Skin of body (tissue), 2 donors: ENCODE results near the gene TES. TPM values are rescaled to one million over a fixed set of nuclear protein-coding genes. Genes with fewer than 3 reads are reported as not detected.
"Not testable (repeated sequence)": the region's sequence is repeated elsewhere in the genome, so short reads cannot be mapped to it uniquely, and the experiment has no call there.

Experiments
- DNase-seq: peaks from one replicate; lab custom pipeline; 2025; lab: John Stamatoyannopoulos, UW
- total RNA-seq: library from RNA; depleted of rRNA; stranded (reverse); fragments of >200 nt; gene quantifications from one replicate; pipeline ENCODE4 v1.2.3, GENCODE V29; 2014

TES gene
- total RNA-seq, 1 donor from 2014 or later = 52.0 TPM

- DNase-seq = no peak
Measured at GRCh38 chr7:116242178-116242577, 31.8 kb downstream of the TES start.

- no peak for DNase-seq
Measured at GRCh38 chr7:116242759-116243158, 32.4 kb downstream of the TES start.

GRCh38 chr7:116244803-116245202, 34.5 kb downstream of the TES start:
- DNase-seq = not testable (repeated sequence)

- DNase-seq = no peak
Measured at GRCh38 chr7:116246357-116246756, 36.0 kb downstream of the TES start.

GRCh38 chr7:116249969-116250553, 39.7 kb downstream of the TES start:
- no peak for DNase-seq

GRCh38 chr7:116251675-116252074, 41.3 kb downstream of the TES start:
- DNase-seq = no peak

- no peak for DNase-seq
Measured at GRCh38 chr7:116252249-116252648, 41.9 kb downstream of the TES start.

- DNase-seq = no peak
Measured at GRCh38 chr7:116257156-116257555, 46.8 kb downstream of the TES start.

GRCh38 chr7:116258734-116259133, 48.4 kb downstream of the TES start:
- DNase-seq = peak; percentile 51

- DNase-seq = no peak
Measured at GRCh38 chr7:116259156-116259870, 49.0 kb downstream of the TES start.

GRCh38 chr7:116259871-116260440, 49.6 kb downstream of the TES start:
- no peak for DNase-seq

- DNase-seq = no peak
Measured at GRCh38 chr7:116261904-116262303, 51.6 kb downstream of the TES start.

GRCh38 chr7:116265881-116266280, 55.5 kb downstream of the TES start:
- no peak for DNase-seq

- DNase-seq = no peak
Measured at GRCh38 chr7:116269466-116269865, 59.1 kb downstream of the TES start.

GRCh38 chr7:116271161-116271913, 61.0 kb downstream of the TES start:
- peak; percentile 40 for DNase-seq

- DNase-seq = peak; percentile 69
Measured at GRCh38 chr7:116271963-116272886, 61.9 kb downstream of the TES start.

- no peak for DNase-seq
Measured at GRCh38 chr7:116273283-116273917, 63.1 kb downstream of the TES start.

GRCh38 chr7:116273918-116274301, 63.6 kb downstream of the TES start:
- DNase-seq = no peak

GRCh38 chr7:116277070-116277469, 66.7 kb downstream of the TES start:
- no peak for DNase-seq

GRCh38 chr7:116279217-116279616, 68.9 kb downstream of the TES start:
- no peak for DNase-seq

- DNase-seq = no peak
Measured at GRCh38 chr7:116280803-116281202, 70.5 kb downstream of the TES start.
